ENCODE measurements around the gene EPB41L2.

Gene EPB41L2

GRCh38 chr6:130839379-130839778, 223.7 kb downstream of the EPB41L2 start:
- no peak overlapping the region for H3K4me3 ChIP-seq (ENCODE audit: control insufficient read depth, low read depth, low read length)
- DNase-seq (ENCODE audit: low read depth), result no peak
- TF ChIP-seq, protein P1, sequence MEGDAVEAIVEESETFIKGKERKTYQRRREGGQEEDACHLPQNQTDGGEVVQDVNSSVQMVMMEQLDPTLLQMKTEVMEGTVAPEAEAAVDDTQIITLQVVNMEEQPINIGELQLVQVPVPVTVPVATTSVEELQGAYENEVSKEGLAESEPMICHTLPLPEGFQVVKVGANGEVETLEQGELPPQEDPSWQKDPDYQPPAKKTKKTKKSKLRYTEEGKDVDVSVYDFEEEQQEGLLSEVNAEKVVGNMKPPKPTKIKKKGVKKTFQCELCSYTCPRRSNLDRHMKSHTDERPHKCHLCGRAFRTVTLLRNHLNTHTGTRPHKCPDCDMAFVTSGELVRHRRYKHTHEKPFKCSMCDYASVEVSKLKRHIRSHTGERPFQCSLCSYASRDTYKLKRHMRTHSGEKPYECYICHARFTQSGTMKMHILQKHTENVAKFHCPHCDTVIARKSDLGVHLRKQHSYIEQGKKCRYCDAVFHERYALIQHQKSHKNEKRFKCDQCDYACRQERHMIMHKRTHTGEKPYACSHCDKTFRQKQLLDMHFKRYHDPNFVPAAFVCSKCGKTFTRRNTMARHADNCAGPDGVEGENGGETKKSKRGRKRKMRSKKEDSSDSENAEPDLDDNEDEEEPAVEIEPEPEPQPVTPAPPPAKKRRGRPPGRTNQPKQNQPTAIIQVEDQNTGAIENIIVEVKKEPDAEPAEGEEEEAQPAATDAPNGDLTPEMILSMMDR (IDR thresholded peaks at IDR 0.05; ENCODE audit: control insufficient read depth, insufficient read depth, low read depth, low read length, missing control alignments), result no peak

- no peak for DNase-seq (ENCODE audit: low read depth)
- H3K4me3 ChIP-seq (ENCODE audit: control insufficient read depth, low read depth, low read length), result no peak overlapping the region
- TF ChIP-seq, protein P1 (IDR thresholded peaks at IDR 0.05; ENCODE audit: control insufficient read depth, insufficient read depth, low read depth, low read length, missing control alignments), result no peak
Observed at GRCh38 chr6:130838951-130839350, 224.1 kb downstream of the EPB41L2 start.

GRCh38 chr6:130838250-130838860, 224.7 kb downstream of the EPB41L2 start:
- H3K4me3 ChIP-seq (ENCODE audit: control insufficient read depth, low read depth, low read length), result no peak overlapping the region
- TF ChIP-seq, protein P1 (IDR thresholded peaks at IDR 0.05; ENCODE audit: control insufficient read depth, insufficient read depth, low read depth, low read length, missing control alignments), result no peak
- no peak for DNase-seq (ENCODE audit: low read depth)

- TF ChIP-seq, protein P1 (IDR thresholded peaks at IDR 0.05; ENCODE audit: control insufficient read depth, insufficient read depth, low read depth, low read length, missing control alignments), result no peak
- no peak for DNase-seq (ENCODE audit: low read depth)
- no peak overlapping the region for H3K4me3 ChIP-seq (ENCODE audit: control insufficient read depth, low read depth, low read length)
Observed at GRCh38 chr6:130837067-130837466, 226.0 kb downstream of the EPB41L2 start.

DNA sequence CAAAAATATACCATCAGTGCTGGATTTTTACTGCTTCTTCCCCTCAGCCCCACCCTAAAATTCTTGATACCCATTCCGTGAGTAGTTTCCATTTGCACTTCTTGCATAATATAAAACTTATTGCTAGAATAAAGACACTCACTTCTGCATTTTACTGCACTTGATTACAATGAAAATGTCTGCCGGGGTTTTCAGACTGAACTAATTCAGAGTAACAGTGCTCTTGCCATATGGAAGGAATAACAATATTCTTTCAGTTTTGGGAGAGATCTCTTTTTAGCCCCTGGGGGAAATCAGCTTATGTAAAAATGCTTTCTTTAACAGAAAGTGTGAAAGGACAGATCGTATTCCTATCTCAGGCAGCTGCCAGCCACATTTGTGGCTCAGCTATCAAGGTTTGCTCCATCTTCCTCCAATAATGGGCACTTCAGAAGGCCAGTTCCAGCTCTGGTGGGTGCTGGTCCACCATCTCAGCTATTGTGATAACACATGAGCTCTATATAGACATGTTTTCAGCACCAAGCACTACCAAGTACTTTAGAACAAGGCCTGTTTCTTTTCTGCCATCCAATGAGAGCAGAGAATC, 226.9 kb downstream of the EPB41L2 start:
- no peak for DNase-seq (ENCODE audit: low read depth)
- H3K4me3 ChIP-seq (ENCODE audit: control insufficient read depth, low read depth, low read length), result no peak overlapping the region
- TF ChIP-seq, protein P1 (IDR thresholded peaks at IDR 0.05; ENCODE audit: control insufficient read depth, insufficient read depth, low read depth, low read length, missing control alignments), result no peak

DNA sequence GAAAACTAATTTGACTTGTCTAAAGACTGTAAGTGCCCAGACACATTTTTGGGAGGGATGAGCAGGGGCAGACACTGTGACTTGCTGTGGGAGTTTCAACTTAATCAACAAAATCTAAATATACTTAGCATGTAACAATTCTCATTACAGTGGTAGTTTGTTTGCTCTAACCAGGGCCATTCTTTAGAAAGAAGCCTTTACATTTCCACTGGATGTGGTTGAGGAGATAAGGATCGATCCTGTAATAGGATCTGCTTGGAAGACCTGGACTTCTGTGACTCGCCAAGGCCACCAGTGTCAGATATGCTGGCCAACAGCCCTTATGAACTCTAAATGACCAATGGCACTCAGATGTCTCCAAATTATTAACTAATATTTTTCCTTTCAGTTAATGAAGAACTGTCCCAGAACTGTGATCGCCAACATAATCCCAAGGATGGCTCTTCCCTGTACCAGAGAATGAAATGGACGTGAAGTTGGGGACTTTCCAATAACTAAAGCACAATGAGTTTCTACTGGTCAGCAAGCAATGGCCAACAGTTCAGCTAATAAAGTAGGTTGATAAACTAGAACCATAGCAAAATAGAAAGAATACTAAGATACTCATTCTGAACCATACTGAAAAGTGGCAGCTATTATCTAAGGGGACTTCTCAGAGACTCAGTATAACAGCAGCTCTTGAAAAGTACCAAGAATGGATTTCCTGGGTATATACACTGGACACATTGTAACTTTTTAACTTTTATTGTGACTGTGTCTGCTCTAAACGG, 228.4 kb downstream of the EPB41L2 start:
- no peak for DNase-seq (ENCODE audit: low read depth)
- TF ChIP-seq, protein P1 (IDR thresholded peaks at IDR 0.05; ENCODE audit: control insufficient read depth, insufficient read depth, low read depth, low read length, missing control alignments), result no peak
- no peak overlapping the region for H3K4me3 ChIP-seq (ENCODE audit: control insufficient read depth, low read depth, low read length)

Data from AG09309 (cell line).